ENCODE results near the gene KLF17. TPM values are rescaled to one million over a fixed set of nuclear protein-coding genes. Genes with fewer than 3 reads are reported as not detected.

KLF17 gene, protein sequence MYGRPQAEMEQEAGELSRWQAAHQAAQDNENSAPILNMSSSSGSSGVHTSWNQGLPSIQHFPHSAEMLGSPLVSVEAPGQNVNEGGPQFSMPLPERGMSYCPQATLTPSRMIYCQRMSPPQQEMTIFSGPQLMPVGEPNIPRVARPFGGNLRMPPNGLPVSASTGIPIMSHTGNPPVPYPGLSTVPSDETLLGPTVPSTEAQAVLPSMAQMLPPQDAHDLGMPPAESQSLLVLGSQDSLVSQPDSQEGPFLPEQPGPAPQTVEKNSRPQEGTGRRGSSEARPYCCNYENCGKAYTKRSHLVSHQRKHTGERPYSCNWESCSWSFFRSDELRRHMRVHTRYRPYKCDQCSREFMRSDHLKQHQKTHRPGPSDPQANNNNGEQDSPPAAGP
- total RNA-seq: 0.16 TPM in 1 of 2 replicates, not detected in the other

DNA sequence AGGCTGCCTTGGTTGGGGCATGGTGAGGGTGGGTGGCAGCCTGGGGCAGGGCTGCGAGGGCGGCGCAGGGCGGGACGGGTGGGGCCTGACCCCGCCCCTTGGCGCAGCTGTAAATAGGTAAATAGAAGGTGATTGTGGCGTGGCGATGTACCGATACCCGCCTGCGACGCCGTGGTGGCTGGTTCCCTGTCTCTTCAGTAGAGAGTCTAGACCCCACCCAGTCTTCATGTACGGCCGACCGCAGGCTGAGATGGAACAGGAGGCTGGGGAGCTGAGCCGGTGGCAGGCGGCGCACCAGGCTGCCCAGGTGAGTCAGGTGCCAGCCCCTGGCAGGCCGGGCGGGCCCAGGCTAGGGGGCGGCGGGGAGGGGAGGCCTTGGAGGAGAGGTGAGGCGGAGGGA is at the start of gene KLF17:
TSS of gene KLF17 (plus strand) at position 140 of the 400 bp plus-strand sequence. CDS start at position 227, 87 bp downstream.

DNA sequence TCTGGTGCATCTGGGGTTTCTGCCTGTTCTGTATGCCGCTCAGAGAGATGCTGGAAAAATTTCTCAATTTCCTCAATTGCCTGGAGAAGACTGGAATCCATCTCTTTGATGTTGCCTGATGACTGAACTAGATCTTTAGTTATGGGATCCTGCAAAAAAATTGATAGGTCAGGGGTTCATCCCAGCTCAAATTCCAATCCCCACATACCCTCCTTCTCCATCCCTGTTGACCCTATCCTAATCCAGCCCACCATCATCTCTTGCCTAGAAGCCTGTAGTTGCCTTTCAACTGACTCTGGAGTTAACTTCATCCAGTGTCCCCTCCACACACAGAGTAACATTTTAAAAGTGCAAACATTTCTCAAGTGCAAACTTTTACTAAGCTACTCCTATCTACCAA is 22.9 kb downstream of the KLF17 start, which contains the start of gene KLF18:
TSS of gene KLF18 (minus strand) at position 101 of the 400 bp plus-strand sequence. CDS start at position 101, 0 bp downstream.

Small RNAs within 50 kb of the gene (small RNA-seq; reads per million reads assigned to genes)
- not detected for gene AL035417.1
- not detected for gene OOSP1P1
- not detected for gene RF00019
- not detected for gene RN7SL479P

Other genes starting within 250 kb of the KLF17 start
- 1.9 and 2.1 TPM in 2 replicates for gene ARTN, start 185.0 kb upstream of the KLF17 start, total RNA-seq
- gene IPO13, start 171.9 kb upstream of the KLF17 start, total RNA-seq: 26.4 and 28.3 TPM in 2 replicates
- 22.5 and 24.2 TPM in 2 replicates for gene DPH2, start 148.8 kb upstream of the KLF17 start, total RNA-seq
- gene ATP6V0B, start 143.9 kb upstream of the KLF17 start, total RNA-seq: 55.5 and 62.8 TPM in 2 replicates
- 131 and 139 TPM in 2 replicates for gene B4GALT2, start 139.6 kb upstream of the KLF17 start, total RNA-seq
- gene CCDC24, start 127.2 kb upstream of the KLF17 start, total RNA-seq: 3.0 and 3.1 TPM in 2 replicates
- gene SLC6A9, start 87.4 kb upstream of the KLF17 start, total RNA-seq: 16.0 and 17.8 TPM in 2 replicates
- not detected in 2 replicates for gene KLF18, start 22.8 kb downstream of the KLF17 start, total RNA-seq
- gene DMAP1, start 94.7 kb downstream of the KLF17 start, total RNA-seq: 22.2 and 27.7 TPM in 2 replicates
- gene ERI3, start 236.4 kb downstream of the KLF17 start, total RNA-seq: 61.2 and 61.3 TPM in 2 replicates

Data from hair follicle dermal papilla cell (primary cell).